Measurements from ENCODE around the gene CELA2A. TPM values are rescaled to one million over a fixed set of nuclear protein-coding genes. Genes with fewer than 3 reads are reported as not detected.

Gene CELA2A
- total RNA-seq, 4 donors from 2014 or later, result 0.42 to 9.3 (median 1.5) TPM

DNA sequence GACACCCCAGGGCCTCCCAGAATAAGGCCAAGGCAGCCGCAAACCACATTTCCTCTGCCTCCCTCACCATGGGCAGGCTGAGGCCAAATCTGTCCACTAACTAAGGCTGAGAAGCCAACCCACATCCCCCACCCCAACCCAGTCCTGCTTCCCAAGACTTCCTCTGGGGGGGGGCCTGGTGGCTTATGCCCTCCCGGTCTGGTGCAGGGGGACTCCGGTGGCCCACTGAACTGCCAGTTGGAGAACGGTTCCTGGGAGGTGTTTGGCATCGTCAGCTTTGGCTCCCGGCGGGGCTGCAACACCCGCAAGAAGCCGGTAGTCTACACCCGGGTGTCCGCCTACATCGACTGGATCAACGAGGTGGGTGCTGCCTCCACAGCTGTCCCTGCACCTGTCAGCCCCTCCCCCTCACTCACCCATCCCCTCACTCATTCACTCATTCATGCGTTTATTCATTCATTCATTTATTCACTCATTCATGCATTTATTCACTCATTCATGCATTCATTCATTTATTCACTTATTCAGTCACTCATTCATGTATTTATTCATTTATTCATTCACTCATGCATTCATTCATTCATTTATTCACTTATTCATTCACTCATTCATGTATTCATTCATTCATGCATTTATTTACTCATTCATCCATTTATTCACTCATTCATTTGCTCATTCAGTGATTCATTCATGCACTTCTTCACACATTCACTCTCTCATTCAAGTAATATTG, 11.0 kb upstream of the CELA2A start:
- 80 to 84% methylated on average over 14 of the region's 14 CpGs for WGBS, 2 donors
- peaks cover 0 to 18% of the 10 kb centered on the region in 2 donors for H3K27me3 ChIP-seq
- H3K36me3 ChIP-seq, result no peaks in the 10 kb centered on the region
- no peak for TF ChIP-seq POLR2A (IDR thresholded peaks at IDR 0.05)
- TF ChIP-seq CTCF (IDR thresholded peaks at IDR 0.05), result no peak
- no peak for TF ChIP-seq EP300 (IDR thresholded peaks at IDR 0.05)
- H3K9me3 ChIP-seq, result no peaks in the 10 kb centered on the region
- no peak overlapping the region for H3K4me3 ChIP-seq
- H3K4me1 ChIP-seq, result no peaks in the 10 kb centered on the region
- no peak for DNase-seq (ENCODE audit: low spot score in 2 of 2)
- H3K27ac ChIP-seq, result no peak overlapping the region

DNA sequence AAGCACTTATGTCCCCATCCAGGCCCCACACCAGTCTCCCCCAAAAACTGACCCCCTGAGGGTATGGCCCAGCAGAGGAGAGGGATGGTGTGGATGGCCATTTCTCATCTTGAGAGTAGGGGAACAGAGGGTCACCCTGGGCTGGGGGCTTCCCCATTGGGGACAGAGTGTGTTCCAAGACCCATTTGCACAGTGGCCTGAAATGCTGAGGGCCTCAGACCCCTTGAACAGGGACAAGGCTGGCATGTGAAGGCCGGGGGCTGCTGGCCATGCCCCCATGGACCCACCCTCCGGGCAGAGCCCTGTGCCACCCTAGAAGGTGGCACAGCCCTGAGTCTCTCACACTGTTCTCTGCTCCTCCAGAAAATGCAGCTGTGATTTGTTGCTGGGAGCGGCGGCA, 10.3 kb upstream of the CELA2A start:
- WGBS, 2 donors, result 56 to 69% methylated on average over 3 to 4 of the region's 4 CpGs
- TF ChIP-seq CTCF (IDR thresholded peaks at IDR 0.05), result no peak
- no peak for TF ChIP-seq POLR2A (IDR thresholded peaks at IDR 0.05)
- no peak for TF ChIP-seq EP300 (IDR thresholded peaks at IDR 0.05)
- Histone ChIP-seq H3K36me3 (no peaks in the 10 kb centered on the region), H3K27me3 (peaks cover 0 to 18% of the 10 kb centered on the region in 2 donors), H3K27ac (no peak overlapping the region), H3K4me1 (no peaks in the 10 kb centered on the region), H3K4me3 (no peak overlapping the region), H3K9me3 (peaks cover 0 to 3% (median 0%) of the 10 kb centered on the region in 4 donors)
- no peak for DNase-seq (ENCODE audit: low spot score in 2 of 2)

GRCh38 chr1:15448877-15449462, 7.6 kb upstream of the CELA2A start:
- peaks cover 0 to 4% (median 0%) of the 10 kb centered on the region in 4 donors for H3K9me3 ChIP-seq
- no peak overlapping the region for H3K4me3 ChIP-seq
- no peak overlapping the region for H3K27ac ChIP-seq
- peaks cover 0 to 18% of the 10 kb centered on the region in 2 donors for H3K27me3 ChIP-seq
- H3K4me1 ChIP-seq, result no peaks in the 10 kb centered on the region
- WGBS, 2 donors, result 82 to 88% methylated on average over 3 of the region's 3 CpGs
- H3K36me3 ChIP-seq, result no peaks in the 10 kb centered on the region
- DNase-seq (ENCODE audit: low spot score in 2 of 2), result no peak
- no peak for TF ChIP-seq CTCF (IDR thresholded peaks at IDR 0.05)
- TF ChIP-seq EP300 (IDR thresholded peaks at IDR 0.05), result no peak
- TF ChIP-seq POLR2A (IDR thresholded peaks at IDR 0.05), result no peak

DNA sequence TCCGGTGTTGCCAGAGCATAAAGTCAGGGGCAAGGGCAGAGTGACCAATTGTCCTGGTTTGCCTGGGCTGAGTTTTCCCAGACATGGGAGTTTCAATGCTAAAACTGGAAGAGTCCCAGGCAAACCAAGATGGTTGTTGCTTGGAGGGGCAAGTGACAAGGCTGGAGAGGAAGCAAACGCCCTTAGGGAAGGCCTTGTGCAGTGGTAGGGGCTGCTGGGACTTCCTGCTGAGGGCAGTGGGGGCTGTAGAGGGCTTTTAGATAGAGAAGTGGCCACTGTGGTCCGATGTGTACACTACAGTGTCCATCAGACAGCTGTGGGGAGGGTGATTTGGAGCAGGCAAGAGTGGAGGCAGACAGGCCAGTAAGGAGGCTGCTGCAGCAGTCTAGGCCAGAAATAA, 7.0 kb upstream of the CELA2A start:
- no peaks in the 10 kb centered on the region for H3K36me3 ChIP-seq
- H3K9me3 ChIP-seq, result peaks cover 0 to 4% (median 0%) of the 10 kb centered on the region in 4 donors
- H3K27me3 ChIP-seq, result peaks cover 0 to 18% of the 10 kb centered on the region in 2 donors
- WGBS, 2 donors, result 60% methylated on average over 3 of the region's 3 CpGs
- TF ChIP-seq CTCF (IDR thresholded peaks at IDR 0.05), result no peak
- no peak for TF ChIP-seq EP300 (IDR thresholded peaks at IDR 0.05)
- TF ChIP-seq POLR2A (IDR thresholded peaks at IDR 0.05), result no peak
- no peak overlapping the region for H3K4me3 ChIP-seq
- H3K4me1 ChIP-seq, result no peaks in the 10 kb centered on the region
- no peak overlapping the region for H3K27ac ChIP-seq
- DNase-seq (ENCODE audit: low spot score in 2 of 2), result no peak

DNA sequence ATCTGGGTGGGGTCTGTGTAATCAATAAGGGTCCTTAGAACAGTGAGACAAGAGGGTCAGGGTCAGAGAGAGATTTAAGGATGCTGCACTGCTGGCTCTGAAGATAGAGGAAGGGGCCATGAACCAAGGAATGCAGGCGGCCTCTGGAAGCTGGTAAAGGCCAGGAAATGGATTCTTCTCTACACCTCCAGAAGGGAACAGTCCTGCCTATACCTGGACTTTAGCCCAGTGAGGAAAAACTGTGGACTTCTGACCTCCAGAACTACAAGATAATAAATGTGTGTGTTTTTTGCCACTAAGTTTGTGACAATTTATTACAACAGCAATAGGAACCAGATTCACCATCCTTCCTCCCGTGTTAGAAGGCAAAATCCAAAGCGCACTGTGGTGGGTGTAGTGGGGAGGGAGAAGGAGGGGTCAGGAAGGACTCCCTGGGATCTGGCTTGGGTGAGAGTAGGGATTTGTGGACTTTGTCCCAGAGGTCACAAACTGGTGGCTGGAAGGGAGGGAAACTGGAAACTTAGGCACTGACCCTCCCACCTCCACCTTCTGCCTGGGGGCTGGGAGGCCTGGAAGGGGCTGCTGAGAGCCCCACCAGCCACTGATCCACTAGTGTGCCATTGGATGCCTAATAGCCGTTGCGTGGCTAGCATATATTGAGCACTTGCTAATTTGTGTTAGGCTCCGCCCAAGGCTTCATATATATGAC, 5.4 kb upstream of the CELA2A start:
- H3K4me1 ChIP-seq, result no peaks in the 10 kb centered on the region
- 88% methylated on average over 6 of the region's 6 CpGs for WGBS, 2 donors

More for the DNA sequence above, 5.4 kb upstream of the CELA2A start:
- no peak for TF ChIP-seq CTCF (IDR thresholded peaks at IDR 0.05)
- no peak for TF ChIP-seq POLR2A (IDR thresholded peaks at IDR 0.05)
- no peak for TF ChIP-seq EP300 (IDR thresholded peaks at IDR 0.05)
- H3K4me3 ChIP-seq, result no peak overlapping the region
- DNase-seq (ENCODE audit: low spot score in 2 of 2), result no peak
- H3K27me3 ChIP-seq, result peaks cover 0 to 16% of the 10 kb centered on the region in 2 donors
- no peak overlapping the region for H3K27ac ChIP-seq
- no peaks in the 10 kb centered on the region for H3K36me3 ChIP-seq
- H3K9me3 ChIP-seq, result peaks cover 0 to 4% (median 0%) of the 10 kb centered on the region in 4 donors

All from tibial nerve (tissue), 4 donors.